Stimulated activated CD8-positive, alpha-beta memory T cell treated with anti-CD3 and anti-CD28 coated beads, Interleukin-12 subunit alpha, Interleukin-12 subunit beta, amount 100 ng/mL, for 1 hour (primary cell): ENCODE measurements around the gene CTSL.

Experiments used
- DNase-seq: peaks from one replicate; pipeline ENCODE4 v3.0.0-alpha.2; 2020; ENCODE audit warnings: low read depth

The CTSL gene

GRCh38 chr9:87725900-87726709 lies at the start of gene CTSL:
CTSL (plus strand) TSS chr9:87726119; CDS start chr9:87727604, 1,485 bp downstream.
- DNase-seq: peak; percentile 20

DNA sequence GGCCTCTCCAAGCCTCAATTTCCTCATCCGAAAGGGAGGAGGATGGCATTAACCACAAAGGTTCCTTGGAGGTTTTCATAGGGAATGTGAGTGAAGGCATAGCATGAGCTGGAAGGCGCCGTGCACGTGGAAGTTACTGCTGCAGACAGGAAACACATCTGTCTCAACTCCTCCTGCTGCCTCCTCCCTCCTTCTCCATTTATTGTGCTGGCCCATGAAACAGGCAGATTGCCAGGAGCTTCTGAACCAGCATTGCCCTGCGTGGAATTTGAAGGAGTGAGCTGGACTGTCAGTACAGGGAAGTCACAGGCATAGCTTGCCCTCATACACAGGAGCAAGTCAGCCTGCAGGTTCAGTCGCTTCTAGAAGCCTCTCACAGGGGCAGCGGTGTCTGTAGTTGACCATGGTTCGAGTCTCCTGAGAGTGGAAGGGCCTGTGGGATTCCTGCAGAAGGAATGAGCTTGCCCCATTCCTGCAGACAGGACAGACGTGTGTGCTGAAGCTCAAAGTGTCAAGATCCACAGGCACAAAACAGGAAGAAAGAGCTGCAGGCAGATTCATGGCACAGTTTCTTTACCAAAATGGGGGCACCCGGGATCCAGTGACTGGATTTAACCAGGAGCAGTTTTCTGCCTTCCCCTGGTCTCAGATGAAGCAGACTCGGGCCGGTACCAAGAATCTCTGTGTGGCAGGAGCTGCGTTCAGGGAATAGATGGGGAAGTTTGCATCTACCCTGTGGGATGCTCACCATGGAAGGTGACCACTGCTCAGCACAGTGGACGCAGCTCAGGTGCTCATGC lies 48.7 kb upstream of the CTSL start:
- no peak for DNase-seq

- DNase-seq: no peak
These were observed 47.9 kb upstream of the CTSL start for GRCh38 chr9:87677776-87678587.

GRCh38 chr9:87678650-87679355 lies 47.1 kb upstream of the CTSL start:
- no peak for DNase-seq

DNA sequence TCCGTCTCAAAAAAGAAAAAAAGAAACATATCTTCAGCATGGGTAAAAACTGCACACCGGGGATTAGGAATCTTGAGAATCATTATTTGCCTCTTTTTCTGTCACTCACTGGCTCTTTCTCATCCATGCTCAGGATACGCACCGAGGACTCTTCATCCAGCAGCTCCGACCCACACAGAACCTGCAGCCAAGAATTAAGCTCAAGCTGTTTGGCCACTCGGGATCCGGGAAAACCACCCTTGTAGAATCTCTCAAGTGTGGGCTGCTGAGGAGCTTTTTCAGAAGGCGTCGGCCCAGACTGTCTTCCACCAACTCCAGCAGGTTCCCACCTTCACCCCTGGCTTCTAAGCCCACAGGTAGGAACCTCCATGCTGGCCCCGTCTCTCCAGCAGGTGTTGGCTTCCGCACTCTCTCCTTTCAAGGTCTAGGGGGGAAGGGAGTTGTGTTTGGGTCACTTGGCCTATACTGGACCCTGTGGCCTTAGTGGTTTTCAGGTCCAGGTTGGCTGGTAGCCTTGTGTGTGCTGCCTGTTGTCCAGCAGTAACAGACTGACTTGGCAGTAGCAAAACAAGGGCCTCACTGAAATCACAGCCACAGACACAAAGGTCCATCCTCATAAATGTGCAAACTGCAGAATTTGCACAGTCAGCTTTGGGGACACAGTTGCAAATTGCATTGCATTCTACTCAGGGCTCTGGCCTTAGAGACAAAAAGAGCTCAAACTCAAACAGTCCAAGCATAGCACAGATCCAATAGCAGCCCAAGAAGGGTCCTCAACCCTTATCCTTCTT lies 44.5 kb upstream of the CTSL start:
- DNase-seq: no peak

- no peak for DNase-seq
These were observed 43.8 kb upstream of the CTSL start for GRCh38 chr9:87682085-87682484.

GRCh38 chr9:87682618-87683017 lies 43.3 kb upstream of the CTSL start:
- no peak for DNase-seq

GRCh38 chr9:87683751-87684626 lies 41.9 kb upstream of the CTSL start:
- DNase-seq: no peak

DNA sequence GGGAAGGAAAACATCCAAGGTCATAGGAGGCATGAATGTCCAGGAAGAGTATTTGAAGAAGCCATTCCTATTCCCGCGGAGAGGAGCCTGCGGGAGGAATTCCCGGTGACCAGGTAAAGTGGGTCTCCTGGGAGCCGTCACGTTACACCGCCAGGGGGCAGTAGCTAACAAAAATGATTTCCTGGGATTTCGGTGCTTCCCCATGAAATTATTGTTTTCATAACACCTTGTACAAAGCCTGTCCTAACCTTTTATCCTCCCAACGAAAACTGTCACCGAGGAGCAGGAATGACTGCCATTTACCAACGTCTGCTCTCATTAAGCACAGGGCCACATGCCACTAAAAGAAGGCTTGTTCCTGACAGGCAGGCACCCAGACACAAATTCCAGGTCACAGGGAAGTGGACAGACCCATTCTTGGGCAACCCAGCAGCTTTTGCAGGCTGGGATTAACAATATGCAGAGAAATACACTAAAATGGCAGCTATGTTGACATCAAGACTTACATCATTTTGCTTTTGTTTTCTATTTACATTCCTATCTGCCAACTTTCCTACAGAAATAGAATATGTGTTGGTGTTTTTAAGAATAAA lies 41.2 kb upstream of the CTSL start:
- no peak for DNase-seq

DNA sequence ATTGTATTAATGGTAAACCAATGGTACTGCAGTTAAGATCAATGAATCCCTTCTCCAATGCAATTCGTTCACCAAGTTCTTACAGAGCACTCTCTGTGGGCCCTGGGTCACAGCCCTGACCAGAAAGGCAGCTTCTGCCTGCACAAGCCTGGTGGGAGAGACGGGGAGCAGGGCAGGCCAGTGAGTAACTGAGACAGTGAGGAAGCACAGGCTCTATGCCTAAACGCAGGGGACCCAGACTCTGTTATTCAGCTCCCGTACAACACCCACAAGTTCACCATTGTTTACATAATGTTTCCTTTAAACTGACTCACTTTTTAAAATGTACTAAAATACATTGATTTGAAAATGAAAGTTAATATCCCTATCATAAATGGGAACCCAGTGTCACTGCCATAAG lies 40.5 kb upstream of the CTSL start:
- no peak for DNase-seq

DNA sequence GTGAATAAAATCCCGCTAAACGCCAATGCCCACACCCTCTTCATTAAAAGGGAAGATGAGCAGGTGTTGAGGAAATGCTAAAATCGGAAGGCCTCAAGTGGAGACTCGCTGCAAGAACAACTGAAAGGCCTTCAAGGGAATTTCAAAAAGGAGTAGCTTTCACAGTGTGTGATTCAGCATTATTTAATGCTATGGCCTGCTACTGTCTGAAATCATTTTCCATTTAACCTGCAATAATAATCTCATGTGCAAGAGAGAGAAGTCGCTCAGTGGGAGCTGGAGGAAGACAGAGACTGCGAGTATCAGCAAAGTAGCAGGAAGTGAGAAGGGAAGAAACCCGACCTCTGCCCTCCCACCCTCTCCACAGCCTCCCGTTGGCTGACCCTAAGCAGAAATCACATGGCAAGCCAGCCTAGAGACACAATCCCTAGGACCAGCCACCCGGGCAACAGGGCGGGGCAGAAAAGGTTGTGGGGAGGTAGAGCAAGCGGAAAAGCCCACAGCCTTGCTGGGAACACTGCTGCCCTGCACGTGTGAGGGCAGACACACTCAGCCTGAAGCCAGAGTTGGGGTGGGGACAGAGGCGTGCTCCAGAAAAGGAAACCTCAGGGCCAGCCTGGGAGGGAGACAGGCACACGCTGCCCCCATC lies 39.9 kb upstream of the CTSL start:
- no peak for DNase-seq

DNA sequence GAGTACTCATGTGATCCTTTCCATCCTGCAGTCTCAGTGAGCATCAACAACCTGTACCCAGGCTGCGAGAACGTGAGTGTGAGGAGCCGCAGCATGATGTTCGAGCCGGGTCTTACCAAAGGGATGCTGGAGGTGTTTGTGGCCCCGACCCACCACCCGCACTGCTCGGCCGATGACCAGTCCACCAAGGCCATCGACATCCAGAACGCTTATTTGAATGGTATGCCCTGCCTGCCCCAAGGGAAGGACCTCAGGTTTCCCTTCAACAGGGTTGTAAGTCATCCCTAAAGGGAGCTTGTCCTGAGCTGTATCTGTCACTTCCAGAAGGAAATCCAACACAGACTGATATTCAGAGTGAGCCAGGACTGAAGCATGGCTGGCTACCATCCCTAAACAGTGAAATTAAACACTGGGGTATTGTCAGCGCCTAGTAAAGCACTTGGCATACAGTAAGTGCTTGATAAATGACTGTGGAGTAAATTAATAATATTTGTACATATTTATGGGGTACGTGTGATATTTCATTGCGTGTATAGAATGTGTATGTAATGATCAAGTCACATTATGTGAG lies 39.3 kb upstream of the CTSL start:
- no peak for DNase-seq

DNA sequence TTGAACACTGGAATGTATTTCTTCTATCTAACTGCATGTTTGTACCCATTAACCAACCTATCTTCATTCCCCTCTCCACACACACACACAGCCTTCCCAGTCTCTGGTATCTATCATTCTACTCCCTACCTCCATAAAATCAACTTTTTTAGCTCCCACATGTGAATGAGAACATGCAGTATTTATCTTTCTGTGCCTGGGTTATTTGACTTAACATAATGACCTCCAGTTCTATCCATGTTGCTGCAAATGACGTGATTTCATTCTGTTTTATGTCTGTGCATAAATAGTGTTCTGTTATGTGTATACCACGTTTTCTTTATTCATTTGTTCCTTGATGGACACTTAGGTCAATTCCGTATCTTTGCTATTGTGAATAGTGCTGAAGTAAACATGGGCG lies 38.7 kb upstream of the CTSL start:
- DNase-seq: no peak

DNA sequence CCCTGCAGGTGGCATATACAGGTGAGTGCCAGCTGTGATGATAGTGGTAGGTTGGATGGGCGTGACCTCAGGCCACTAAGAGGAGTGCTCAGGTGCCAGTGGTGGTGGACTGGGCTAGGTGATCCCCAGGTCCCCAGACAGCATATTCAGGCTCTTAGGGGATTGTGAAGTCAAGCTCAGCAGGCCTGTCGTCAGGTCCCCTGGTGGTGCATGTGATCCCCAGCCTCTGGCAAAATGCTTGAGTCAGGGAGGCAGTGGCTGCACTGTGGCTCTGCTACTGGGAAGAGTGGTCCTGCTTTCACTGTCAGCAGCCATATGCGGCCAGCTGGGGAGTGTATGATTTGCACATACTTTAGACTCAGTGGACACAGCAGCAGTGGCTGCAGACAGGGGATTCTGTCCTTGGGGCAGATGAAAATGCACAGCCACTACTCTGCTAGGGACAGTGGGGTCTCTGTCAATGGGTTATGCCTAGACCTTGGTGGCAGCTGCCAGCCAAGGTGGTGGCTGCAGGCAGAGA lies 31.6 kb upstream of the CTSL start:
- DNase-seq: no peak

- no peak for DNase-seq
These were observed 30.4 kb upstream of the CTSL start for GRCh38 chr9:87695523-87695922.

GRCh38 chr9:87696641-87697040 lies 29.3 kb upstream of the CTSL start:
- no peak for DNase-seq

DNA sequence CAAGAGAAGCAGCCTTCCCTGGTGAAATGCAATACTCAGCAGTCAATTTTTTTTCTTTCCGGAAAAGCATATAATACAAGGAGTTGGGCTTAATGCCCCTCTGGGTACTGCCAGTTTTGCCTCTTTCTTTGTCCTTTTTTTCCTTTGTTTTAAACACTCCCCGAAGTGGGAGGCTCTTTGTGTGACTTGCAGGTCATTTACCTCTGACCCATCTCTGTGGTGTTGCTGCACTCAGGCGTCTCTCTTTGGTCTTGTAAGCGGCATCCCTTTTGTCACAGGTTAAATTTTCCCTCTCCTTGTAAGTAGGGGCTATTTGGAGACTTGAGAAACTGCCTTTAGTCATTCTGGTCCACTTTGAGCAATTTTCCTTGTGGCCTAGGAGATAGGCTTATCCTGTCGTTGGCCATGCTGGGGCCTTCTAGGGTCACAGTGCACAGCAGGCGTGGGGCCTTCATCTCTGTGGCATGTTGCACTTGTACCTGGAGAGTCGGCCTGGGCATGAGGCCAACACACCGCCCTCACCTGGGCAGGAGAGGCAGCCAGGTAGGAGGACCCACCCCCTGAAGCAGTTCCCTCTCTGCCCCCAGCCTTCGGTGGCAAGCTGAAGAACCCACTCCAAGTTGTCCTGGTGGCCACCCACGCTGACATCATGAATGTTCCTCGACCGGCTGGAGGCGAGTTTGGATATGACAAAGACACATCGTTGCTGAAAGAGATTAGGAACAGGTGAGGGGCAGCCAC lies 27.7 kb upstream of the CTSL start:
- no peak for DNase-seq

- DNase-seq: no peak
These were observed 26.1 kb upstream of the CTSL start for GRCh38 chr9:87699835-87700234.
